GM12875 (cell line): ENCODE results near the gene PSTPIP1.

Experiments used
- H3K4me3 ChIP-seq: one replicate; pipeline ENCODE4 v1.5.1; 2011; ENCODE audit warnings: low read depth, low read length, control low read depth
- CTCF ChIP-seq: IDR thresholded peaks from 2 replicates; pipeline ENCODE4 v1.5.1; 2011; ENCODE audit warnings: low read depth, mild to moderate bottlenecking, control low read depth, inconsistent platforms, low read length, moderate library complexity, borderline replicate concordance; ENCODE audit not compliant: insufficient read depth

PSTPIP1 gene

GRCh38 chr15:77036537-77037387 lies 41.8 kb downstream of the PSTPIP1 start:
- no peak for TF ChIP-seq CTCF
- no peak overlapping the region for H3K4me3 ChIP-seq

- no peak overlapping the region for H3K4me3 ChIP-seq
- no peak for TF ChIP-seq CTCF
Measured at GRCh38 chr15:77037388-77038209, 42.7 kb downstream of the PSTPIP1 start.

- no peak overlapping the region for H3K4me3 ChIP-seq
Measured at GRCh38 chr15:77038312-77039216, 43.6 kb downstream of the PSTPIP1 start.

GRCh38 chr15:77039217-77039533 lies 44.2 kb downstream of the PSTPIP1 start:
- no peak for TF ChIP-seq CTCF
- no peak overlapping the region for H3K4me3 ChIP-seq

More at GRCh38 chr15:77038312-77039216, 43.6 kb downstream of the PSTPIP1 start:
- TF ChIP-seq CTCF, result no peak

GRCh38 chr15:77039848-77040247 lies 44.9 kb downstream of the PSTPIP1 start:
- H3K4me3 ChIP-seq, result no peak overlapping the region
- no peak for TF ChIP-seq CTCF

GRCh38 chr15:77040673-77041072 lies 45.7 kb downstream of the PSTPIP1 start:
- TF ChIP-seq CTCF, result no peak
- no peak overlapping the region for H3K4me3 ChIP-seq
